Measurements from ENCODE around the gene NOTCH4.
"Not testable (repeated sequence)": the region's sequence is repeated elsewhere in the genome, so short reads cannot be mapped to it uniquely, and the experiment has no call there.

Gene NOTCH4

DNA sequence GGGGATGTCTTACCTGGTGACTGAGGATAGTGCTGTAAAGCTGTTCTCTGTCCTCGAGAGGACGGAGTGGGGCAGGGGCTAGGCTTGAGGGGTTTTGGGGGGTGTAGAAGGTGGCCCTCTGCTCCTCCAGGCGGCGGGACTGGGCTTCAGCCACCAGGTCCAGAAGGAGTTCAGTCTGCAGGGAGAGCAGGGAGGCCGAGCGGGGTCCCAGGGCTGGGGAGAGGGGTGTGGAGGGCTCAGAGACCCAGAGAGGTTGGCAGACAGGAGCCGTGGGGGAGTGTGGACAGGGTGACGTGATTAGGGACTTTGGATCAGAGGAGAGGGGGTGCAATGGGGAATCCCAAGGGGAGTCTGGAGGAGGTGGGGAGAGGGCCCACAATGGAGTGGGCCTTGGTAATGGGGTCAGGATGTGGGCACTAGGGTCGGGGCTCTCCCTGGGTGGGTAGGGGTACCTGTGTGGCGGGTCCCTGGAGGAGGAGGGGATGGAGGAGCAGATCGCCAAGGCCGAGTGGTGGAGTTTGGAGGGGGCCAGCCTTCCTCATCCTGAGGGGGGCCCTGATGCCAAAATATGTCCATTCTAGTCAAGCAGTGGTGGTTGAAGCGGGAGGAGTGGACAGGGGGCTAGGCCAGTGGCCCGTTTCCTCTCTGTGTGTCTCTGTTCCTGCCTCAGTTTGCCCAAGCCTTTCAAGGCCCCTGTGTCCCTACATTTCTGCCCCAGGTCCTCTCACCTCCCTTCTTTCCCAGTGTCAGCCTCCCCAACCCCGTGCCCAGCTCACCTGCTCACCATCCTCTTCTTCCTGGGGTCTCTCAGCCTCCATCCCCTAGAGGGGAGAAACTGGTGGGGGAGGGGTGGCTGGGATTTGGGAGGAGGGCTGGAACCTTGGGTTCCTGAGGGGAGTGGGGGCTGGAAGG lies 31.9 kb downstream of the NOTCH4 start:
- DNase-seq: no peak

DNA sequence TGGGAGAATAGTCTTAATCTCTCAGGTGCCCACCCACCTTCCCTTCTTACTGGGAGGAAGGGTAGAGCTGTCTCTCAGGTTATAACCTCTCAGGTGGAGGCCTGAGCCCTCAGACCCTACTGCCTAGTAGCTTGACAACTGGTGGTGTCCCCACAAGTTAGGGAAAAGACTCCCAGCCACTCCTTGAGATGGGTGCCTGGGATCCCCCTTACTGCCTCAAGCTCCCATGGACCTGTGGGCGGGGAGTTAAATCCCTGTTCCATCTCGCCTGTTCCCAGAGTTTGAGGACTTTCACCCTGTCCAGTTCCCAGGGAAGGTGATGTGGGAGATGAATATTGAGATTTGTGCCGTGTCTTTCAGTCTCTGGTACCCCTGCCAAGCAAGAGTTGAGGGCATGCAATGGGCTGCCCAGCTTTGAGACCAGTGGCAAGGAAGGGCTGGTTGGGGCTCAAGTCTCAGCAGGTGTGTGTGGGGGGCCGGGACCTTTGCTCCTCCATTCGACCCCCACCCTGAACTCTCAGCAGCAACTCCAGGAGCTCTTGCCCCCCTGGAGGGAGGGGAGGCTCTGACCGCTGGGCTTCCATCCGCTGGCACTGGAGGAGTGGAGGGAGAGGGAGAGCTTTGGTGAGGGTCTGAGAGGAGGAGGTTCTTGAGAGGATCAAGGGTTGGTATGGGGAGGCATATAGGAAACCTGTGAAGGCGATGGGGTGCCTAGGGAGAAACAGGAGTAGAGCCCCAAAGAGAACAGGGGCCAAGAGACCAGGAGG lies 32.8 kb downstream of the NOTCH4 start:
- DNase-seq: no peak

DNA sequence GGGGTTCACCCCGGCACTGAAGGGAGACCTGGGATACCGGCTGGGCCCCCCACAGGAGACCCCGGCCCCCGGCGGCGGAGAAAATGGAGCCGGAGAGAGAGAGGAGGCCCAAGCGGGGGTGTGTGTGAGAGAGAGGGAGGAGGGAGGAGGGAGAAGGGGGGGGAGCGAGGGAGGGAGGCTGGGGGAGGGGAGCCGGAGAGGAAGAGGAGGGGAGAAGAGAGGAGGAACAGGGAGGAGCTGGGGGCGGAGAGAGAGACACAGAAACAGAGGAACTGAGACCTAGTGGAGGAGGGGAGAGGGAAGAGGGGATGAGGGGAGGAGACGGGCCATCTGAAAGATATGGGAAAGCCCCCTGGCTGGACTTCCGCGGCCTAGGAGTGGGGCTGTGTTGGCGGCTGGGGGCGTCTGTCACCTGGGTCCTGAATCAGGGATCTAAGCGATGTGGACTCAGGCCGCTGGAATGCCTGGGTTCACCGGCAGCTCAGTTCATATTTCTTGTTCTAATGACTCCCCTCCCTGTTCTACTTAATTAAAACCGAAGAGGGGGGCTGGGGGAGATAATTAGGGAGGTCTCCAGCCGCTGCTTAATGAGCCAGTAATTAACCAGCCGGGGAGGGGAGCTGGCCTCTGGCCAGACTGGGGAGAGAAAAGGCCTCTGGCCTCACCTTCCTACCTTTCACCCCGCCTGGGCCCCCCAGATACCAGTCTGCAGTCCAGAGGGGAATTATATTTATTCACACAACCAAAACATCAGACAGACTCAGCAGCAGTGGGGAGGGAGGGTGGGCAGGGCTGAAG lies 33.6 kb downstream of the NOTCH4 start, which contains the start of gene PBX2:
TSS of gene PBX2 (minus strand) at position 149 of the 798 bp plus-strand sequence. CDS start 287 bp downstream, outside the sequence.
- peak; percentile 85 for DNase-seq

DNA sequence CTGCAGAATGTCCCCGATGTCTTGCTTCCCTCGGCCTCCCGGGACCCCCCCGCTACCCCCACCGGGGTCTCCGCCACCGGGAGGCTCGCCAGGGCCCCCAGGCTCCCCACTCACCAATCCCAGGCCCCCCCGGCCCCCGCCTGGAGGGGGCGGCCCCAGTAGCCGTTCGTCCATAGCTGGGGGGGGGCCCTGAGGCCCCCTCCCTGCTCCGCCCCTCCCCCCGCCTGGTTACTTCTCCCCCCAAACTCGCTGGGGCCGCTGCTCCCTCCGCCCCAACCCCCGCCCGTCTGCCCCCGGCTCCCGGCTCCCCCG lies 34.2 kb downstream of the NOTCH4 start:
- no peak for DNase-seq

DNA sequence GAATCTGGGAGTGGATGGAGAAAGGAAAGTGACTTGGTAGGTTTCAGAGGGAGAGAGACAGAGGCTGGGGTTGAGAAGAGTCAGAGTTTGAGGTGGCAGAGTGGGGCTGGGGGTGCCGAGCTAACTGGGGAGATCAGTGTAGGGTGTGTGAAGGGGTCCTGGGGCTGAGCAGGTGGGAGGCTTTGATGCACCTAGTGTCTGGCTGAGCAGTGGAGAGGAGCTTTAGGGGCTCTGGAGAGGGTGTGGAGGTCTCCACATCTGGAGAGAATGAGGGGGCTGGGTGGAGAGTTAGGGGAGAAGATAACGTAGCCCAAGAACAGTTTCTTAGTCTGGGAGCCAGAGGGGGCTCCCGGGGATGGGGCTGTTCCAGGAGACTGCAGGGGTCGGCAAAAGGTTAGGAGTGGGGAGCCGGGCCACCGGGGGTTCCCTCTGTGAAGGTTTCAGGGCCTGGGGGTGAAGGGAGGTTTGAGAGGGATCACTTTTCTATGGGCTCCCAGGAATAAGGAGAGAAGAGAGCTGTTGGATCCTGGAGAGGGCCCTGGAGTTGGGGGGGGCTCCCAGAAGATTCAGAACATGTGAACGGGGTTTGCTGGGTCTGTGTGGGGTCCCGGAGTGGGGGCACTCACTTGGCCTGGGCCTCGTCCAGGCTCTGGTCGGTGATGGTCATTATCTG lies 34.7 kb downstream of the NOTCH4 start:
- DNase-seq: no peak

DNA sequence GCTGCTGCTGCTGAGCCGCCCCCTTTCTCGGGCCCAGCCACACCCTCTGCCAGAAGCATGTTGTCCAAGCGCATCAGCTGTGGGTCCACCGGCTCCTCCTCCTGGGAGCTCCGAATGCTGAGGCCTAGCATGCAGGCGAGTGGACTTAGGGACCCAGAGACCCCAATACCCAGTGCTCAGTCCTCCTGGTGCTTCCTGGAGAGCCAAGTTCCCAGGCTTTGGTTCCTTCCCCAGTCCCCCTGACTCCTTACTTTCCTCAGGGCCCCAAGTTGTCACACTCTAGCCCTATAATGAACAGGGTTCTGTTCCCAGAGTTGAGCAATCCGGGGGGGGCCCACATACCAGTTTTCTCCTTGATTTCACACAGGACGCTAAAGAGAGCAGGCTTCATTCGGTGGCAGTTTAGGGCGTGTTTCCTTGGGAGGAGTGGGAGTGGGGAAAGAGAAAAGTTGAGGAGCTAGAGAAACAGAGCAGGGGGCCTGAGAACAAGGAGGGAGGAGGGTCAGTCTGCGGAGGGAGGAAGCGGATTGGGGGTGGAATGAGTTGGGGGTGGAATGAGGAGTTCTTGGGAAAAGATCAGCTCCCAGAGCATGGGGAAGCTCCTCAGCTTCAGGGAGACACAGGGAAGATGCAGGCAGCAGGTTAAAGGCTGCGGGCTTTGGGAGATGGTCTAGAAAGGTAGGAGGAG lies 35.3 kb downstream of the NOTCH4 start:
- no peak for DNase-seq

DNA sequence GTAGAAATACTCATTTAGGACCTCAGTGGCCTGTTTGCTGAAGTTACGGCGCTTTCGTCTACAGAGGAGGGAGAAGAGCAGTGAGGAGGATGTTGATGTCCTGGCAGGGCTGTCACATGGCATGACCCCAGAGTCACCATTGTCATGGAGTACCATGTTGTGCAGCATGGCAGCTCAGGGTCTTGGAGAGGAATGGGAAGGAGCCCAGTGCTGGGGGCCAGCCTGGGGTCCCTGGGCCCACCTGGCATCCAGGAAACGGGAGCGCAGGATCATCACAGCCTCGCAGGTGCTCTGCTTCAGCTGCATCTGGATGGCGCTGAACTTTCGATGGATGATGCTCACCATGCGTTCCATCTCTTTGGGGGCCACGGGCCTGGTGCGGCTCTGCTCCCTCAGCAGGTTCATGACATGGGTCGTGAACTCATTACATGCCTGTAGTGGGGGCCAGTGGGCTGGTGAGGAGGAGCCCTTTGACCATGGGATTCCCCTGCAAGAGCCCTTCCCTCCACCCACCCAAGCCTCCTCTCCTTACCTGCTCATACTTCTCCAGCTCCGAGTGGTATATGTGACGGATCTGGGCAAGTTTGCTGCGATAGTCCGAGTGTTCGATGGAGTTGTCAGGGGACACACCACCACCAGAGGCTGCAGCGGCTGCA lies 36.0 kb downstream of the NOTCH4 start:
- not testable (repeated sequence) for DNase-seq

DNA sequence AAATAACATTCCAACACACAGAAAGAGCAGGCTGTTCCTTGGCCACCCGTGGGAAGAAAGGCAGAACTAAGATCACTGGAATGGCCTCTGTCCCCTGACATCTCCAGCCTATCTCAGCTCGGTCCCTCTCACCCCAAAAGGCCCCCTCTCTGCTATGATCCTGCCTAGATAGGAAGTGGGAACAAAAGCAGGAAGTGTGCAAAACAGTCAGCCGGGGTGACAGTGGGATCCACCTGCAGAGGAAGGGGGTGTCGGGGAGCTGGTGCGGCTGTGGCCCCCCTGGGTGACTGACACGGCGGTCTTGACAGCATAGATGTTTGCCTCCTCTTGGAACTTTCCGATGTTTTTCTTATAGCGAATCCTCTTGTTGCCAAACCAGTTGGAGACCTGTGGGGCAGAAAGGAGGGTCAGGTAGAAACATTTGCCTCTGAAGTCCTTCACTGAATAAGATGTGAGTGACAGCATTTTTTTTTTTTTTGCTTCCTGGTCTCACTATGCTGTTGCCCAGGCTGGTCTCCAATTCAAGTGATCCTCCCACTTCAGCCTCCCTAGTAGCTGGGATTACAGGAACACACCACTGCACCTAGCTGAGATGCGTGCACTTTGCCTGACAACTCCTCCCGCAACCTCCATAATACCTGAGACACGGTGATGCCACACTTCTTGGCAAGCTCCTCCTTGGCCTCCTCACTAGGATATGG lies 36.7 kb downstream of the NOTCH4 start:
- no peak for DNase-seq

DNA sequence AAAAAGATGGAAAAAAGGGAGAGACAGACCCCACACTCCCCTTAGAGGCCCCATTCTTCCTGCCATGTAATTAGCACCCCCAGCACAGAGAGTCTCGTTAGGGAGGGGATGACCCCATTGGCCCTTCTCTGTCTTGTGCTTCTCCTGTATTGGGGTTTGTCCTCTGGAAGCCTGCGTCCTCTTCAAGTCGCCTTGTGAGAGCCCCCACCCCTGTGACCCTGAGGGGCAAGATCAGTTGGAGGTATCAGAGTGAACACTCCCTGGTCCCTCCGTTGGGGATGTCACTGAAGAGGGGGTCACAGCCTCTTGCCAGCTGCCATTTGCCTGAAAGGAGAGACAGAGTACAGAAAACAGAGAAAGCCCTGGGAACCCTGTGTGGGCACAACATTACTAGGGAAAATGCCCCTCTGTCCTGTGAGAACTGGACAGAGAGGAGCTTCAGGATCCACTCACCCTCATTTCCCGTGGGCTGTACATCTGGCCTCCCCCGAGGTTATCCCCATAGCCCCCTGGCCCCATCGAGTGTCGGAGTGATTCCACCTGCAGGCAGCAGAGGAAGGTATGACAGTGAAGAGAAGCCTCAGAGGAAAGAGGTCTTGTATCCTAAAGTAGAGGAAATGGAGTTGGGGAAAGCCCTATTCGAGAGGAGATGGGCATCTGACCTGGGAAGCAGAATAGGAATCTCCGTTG lies 37.6 kb downstream of the NOTCH4 start:
- DNase-seq: not testable (repeated sequence)

DNA sequence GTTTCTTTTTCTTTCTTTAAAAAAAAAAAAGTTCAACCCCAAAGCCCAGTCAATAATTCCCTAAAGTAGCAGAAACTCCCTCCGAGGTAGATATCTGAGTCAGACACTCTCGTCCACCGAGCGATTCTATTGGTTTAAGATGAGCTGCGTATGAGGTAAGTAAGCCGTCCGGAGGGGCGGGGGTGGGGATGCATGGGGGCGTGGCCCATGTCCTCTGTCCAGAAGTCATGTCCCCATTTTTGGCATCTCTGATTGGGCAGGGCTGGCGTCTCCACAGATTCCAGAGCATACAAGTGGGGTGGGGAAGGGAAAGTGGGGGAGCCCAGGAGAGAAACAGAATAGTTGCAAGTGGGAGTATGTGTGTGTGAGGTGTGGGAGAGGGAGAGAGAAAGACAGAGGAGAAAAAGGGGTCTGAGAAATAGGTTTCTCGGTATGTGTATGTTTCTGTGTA lies 38.2 kb downstream of the NOTCH4 start:
- peak; percentile 71 for DNase-seq

DNA sequence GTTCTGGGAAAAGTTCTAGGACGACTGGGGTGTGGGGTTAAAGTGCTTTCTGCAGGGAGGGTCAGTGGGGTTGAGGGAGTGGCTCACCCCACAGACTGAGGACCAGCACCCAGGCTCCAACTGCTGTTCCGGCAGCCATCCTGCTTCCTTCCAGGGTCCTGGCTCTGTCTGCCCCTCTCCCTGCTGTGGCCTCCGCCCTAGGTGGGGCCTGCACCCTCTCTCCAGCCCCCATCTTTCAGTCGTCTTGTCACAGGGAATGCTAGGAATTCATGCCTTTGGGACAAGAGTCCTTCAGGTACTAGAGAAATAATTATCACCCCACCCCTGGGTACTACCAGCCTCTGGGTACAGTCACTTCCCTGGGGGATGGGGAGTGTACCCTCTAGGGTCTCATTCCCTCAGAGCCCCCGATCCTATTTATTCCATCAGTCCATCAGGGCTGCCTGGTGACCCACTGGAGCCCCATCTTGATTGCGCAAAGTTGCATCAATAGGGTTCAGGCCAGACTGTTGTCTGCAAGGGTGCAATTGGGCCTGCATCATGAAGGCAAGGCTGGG lies 39.7 kb downstream of the NOTCH4 start, which contains the start of gene AGER:
TSS of gene AGER (minus strand) at position 170 of the 557 bp plus-strand sequence. CDS start at position 139, 31 bp downstream.
- DNase-seq: no peak

DNA sequence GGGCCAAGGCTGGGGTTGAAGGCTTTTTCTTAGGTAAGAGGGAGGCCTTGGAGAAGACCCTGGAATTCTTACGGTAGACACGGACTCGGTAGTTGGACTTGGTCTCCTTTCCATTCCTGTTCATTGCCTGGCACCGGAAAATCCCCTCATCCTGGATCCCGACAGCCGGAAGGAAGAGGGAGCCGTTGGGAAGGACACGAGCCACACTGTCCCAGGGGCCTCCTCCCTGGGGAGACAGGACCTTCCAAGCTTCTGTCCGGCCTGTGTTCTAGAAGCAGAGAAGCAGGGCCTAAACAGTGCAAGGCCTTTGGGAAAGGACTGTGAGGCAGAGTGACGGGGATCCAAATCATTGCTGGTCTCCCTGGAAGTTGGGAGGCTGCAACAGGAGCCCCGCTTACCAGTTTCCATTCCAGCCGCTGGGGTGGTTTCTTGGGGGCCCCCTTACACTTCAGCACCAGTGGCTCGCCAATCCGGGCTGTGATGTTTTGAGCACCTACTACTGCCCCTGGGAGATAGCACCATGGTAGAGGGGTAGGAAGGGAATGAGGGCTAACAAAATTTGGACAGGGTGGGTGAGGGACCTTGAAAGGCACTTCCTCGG lies 40.3 kb downstream of the NOTCH4 start:
- DNase-seq: no peak

DNA sequence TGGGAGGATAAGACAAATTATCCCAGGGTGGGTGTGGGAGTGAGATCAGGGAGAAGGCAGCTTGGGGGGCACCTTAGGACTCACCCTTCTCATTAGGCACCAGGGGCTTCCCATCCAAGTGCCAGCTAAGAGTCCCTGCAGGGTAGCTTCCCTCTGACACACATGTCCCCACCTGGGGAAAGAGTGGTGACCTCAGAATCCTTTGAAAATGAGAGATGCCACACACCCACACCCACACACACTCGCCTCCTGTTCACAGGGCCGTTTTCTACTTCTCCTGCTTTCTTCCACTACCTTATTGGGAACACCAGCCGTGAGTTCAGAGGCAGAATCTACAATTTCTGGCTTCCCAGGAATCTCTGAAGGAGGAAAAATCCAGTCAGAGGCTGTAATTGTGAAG lies 40.8 kb downstream of the NOTCH4 start:
- DNase-seq: no peak

DNA sequence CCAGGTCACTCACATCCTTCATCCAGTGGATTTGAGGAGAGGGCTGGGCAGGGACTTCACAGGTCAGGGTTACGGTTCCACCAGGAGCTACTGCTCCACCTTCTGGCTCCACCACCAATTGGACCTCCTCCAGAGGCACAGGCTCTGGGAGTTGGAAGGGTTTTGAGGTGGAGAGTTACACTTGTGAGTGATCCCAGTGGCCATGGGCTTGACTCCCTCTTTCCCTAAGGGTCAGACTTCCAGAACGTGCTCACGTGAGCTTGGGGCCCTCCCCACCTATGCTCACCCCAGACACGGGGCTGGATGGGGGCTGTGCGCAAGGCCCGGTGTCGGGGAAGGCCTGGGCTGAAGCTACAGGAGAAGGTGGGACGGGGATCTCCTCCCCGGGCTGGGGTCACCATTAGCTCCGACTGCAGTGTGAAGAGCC lies 41.3 kb downstream of the NOTCH4 start:
- DNase-seq: no peak

DNA sequence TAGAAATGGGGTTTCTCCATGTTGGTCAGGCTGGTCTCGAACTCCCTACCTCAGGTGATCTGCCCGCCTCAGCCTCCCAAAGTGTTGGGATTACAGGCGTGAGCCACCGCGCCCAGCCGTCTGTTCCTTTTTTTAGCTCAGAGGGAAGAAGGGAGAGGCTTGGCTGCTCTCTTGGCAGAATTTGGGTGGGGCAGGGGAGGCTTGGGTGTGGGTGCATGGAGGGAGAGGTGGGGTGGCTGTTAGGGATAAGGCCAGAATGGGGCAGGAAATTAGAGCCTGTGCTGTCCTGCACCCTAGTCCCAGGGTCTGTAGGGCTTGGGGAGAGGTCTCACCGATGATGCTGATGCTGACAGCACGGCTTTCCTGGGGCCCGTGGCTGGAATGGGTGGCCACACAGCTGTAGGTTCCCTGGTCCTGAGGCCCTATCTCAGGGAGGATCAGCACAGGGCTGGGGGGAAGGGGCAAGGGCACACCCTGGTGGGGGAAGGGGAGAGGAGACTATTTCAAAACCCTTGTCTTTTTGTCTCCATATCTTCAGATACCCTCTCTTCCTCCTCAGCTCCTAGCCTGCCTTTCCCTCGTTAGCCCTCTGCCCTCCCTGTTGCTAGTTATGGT lies 41.8 kb downstream of the NOTCH4 start:
- DNase-seq: no peak

DNA sequence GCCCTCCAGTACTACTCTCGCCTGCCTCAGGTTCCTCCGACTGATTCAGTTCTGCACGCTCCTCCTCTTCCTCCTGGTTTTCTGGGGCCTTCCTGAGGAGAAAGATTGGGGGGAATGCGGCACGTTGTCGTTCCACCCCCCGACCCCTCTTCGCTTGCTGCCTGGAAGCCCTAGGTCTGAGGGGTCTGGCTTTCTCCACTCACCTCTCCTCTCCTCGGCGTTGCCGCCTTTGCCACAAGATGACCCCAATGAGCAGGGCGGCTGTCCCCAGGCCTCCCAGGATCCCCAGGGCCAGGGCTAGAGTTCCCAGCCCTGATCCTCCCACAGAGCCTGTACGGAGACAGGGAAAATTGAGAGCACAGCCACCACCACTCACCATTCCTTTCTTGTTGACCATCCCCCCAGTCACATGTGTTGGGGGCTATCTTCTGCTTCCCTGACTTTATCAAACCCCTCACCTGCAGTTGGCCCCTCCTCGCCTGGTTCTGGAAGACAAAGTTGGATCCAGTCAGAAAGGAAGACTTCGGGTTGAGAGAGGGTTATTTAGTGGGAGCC lies 42.6 kb downstream of the NOTCH4 start:
- DNase-seq: no peak

DNA sequence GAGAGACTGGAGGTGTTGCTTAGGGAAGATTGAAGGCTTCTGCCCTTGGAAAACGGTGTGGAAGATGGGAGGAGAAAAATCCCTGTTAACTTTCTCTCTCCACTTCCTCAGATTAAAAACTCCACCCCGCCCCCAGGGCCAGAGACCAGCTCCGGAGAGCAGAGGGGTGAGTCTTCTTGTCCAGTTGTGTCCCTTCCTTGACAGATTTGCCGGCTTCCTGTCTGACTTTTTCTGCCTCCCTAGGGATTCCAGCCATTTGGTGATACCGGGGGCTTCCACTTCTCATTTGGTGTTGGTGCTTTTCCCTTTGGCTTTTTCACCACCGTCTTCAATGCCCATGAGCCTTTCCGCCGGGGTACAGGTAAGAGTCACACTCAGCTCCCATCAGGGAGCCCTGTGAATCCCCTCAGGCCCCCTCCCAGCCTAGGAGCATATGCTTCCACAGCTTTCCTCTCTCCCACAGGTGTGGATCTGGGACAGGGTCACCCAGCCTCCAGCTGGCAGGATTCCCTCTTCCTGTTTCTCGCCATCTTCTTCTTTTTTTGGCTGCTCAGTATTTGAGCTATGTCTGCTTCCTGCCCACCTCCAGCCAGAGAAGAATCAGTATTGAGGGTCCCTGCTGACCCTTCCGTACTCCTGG lies 44.0 kb downstream of the NOTCH4 start:
- DNase-seq: no peak

All from activated CD4-positive, alpha-beta T cell treated with anti-CD3 and anti-CD28 coated beads for 48 hours (primary cell).